CD4-positive, alpha-beta T cell treated with Interleukin-15 for 4 hours (primary cell): Measurements from ENCODE around the gene IL10RA.

Experiments used
- DNase-seq: peaks from one replicate; pipeline ENCODE4 v3.0.0-alpha.2; 2020; ENCODE audit warnings: low spot score

Gene IL10RA

GRCh38 chr11:117992136-117992535 is 5.9 kb downstream of the IL10RA start:
- DNase-seq, result no peak

DNA sequence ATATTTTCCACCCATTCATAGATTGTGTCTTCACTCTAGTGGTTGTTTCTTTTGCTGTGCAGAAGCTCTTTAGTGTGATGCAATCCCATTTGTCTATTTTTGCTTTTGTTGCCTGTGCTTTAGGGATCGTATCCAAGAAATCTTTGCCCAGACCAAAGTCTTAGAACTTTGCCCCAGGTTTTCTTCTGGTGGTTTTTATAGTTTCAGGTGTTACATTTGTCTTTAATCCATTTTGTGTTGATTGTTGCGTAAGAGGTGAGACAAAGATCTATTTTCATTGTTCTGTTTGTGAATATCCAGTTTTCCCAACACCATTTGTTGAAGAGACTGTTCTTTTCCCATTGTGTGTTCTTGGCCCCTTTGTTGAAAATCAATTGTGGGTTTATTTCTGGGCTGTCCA is 6.4 kb downstream of the IL10RA start:
- no peak for DNase-seq

- no peak for DNase-seq
Measured at GRCh38 chr11:117993988-117994745, 8.0 kb downstream of the IL10RA start.

DNA sequence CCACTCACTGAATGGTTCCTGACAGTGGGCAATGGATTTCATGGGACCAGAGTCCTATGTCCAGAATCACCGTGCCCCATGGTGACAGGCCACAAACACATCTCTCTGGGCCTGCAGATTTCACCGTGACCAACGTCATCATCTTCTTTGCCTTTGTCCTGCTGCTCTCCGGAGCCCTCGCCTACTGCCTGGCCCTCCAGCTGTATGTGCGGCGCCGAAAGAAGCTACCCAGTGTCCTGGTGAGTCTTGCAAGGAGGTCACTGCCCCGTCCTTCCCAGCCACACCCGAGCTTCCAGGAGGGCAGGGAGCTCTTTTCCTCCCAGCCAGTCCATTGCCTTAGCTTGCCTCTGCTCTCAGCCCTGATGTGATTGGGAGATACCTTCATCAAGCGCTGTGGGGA is 9.3 kb downstream of the IL10RA start:
- no peak for DNase-seq

DNA sequence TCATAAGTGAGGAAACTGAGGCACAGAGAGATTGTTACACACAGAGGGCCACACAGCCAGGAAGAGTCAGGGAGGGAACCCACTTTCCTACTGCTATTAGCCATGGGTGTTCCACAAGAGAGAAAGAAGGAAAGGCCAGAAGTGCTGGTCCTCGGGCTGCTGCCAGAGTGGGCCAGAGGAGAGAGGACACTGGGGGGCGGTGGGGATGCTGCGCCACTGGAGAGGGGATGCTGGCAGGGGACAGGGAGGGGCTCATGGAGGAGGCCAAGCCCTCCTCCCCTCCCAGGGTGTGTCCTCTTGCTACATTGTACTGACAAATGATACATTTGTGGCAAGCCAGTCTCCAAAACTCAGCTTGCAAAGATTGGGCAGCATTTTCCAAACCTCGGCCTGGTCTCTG is 9.9 kb downstream of the IL10RA start:
- DNase-seq, result no peak

DNA sequence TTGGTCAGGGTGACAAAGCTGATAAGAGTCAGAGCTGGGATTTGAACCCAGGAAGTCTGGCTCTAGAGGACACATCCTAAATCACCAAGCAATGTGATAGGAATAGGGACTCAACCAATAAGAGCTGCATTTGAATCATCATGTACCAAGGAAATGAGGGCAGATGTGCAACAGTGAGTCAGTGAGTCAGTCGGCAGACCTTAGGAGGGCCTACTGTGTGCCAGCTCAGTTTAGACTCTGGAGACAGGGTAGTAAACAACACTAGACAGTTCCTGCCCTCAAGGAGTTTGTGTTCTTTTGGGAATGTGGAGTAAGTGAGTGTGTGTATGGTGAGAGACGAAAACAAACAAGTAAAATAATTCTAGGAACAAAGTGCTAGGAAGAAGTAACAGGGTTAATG is 11.2 kb downstream of the IL10RA start:
- peak; percentile 46 for DNase-seq

DNA sequence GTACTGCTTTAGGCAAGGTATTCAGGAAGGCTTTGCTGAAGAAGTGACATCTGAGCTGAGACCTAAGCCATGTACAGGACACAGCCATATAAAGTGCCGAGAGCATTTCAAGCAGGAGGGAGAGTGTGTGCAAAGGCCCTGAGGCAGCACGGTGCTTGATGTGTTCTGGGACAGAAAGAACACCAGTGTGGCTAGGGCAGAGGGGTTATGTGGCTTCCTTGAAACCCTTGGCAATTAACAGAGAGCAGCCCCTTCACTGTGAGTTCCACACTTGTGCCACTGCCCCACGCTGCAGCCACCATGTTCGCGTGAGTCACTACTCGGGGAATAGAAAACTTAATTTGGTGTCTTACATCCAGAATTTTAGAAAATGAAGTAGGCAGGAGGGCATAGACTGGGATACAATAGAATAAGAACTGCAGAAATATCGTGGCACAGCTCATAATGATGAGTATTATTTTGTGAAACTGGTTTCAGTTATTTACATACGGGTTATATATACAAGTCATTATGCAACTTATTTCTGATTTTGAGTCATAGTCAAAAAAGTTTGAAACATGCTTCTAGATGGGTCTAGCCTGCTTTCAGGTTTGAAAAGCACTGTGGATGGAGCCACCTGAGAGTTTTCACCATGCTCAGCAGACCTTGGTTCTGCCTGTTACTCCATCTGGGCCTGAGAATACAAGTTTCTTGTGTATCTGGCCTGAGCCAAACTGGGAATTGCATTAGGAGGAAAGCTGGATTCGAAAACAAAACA is 11.8 kb downstream of the IL10RA start:
- no peak for DNase-seq

DNA sequence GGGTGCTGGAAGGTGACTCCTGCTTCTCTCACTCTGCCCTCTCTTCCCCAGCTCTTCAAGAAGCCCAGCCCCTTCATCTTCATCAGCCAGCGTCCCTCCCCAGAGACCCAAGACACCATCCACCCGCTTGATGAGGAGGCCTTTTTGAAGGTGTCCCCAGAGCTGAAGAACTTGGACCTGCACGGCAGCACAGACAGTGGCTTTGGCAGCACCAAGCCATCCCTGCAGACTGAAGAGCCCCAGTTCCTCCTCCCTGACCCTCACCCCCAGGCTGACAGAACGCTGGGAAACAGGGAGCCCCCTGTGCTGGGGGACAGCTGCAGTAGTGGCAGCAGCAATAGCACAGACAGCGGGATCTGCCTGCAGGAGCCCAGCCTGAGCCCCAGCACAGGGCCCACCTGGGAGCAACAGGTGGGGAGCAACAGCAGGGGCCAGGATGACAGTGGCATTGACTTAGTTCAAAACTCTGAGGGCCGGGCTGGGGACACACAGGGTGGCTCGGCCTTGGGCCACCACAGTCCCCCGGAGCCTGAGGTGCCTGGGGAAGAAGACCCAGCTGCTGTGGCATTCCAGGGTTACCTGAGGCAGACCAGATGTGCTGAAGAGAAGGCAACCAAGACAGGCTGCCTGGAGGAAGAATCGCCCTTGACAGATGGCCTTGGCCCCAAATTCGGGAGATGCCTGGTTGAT is 12.6 kb downstream of the IL10RA start:
- no peak for DNase-seq

DNA sequence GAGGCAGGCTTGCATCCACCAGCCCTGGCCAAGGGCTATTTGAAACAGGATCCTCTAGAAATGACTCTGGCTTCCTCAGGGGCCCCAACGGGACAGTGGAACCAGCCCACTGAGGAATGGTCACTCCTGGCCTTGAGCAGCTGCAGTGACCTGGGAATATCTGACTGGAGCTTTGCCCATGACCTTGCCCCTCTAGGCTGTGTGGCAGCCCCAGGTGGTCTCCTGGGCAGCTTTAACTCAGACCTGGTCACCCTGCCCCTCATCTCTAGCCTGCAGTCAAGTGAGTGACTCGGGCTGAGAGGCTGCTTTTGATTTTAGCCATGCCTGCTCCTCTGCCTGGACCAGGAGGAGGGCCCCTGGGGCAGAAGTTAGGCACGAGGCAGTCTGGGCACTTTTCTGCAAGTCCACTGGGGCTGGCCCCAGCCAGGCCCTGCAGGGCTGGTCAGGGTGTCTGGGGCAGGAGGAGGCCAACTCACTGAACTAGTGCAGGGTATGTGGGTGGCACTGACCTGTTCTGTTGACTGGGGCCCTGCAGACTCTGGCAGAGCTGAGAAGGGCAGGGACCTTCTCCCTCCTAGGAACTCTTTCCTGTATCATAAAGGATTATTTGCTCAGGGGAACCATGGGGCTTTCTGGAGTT is 13.3 kb downstream of the IL10RA start:
- no peak for DNase-seq

DNA sequence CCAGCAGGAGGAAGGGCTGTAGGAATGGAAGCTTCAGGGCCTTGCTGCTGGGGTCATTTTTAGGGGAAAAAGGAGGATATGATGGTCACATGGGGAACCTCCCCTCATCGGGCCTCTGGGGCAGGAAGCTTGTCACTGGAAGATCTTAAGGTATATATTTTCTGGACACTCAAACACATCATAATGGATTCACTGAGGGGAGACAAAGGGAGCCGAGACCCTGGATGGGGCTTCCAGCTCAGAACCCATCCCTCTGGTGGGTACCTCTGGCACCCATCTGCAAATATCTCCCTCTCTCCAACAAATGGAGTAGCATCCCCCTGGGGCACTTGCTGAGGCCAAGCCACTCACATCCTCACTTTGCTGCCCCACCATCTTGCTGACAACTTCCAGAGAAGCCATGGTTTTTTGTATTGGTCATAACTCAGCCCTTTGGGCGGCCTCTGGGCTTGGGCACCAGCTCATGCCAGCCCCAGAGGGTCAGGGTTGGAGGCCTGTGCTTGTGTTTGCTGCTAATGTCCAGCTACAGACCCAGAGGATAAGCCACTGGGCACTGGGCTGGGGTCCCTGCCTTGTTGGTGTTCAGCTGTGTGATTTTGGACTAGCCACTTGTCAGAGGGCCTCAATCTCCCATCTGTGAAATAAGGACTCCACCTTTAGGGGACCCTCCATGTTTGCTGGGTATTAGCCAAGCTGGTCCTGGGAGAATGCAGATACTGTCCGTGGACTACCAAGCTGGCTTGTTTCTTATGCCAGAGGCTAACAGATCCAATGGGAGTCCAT is 14.1 kb downstream of the IL10RA start:
- DNase-seq, result no peak

DNA sequence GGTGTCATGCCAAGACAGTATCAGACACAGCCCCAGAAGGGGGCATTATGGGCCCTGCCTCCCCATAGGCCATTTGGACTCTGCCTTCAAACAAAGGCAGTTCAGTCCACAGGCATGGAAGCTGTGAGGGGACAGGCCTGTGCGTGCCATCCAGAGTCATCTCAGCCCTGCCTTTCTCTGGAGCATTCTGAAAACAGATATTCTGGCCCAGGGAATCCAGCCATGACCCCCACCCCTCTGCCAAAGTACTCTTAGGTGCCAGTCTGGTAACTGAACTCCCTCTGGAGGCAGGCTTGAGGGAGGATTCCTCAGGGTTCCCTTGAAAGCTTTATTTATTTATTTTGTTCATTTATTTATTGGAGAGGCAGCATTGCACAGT is 14.6 kb downstream of the IL10RA start:
- DNase-seq, result no peak

DNA sequence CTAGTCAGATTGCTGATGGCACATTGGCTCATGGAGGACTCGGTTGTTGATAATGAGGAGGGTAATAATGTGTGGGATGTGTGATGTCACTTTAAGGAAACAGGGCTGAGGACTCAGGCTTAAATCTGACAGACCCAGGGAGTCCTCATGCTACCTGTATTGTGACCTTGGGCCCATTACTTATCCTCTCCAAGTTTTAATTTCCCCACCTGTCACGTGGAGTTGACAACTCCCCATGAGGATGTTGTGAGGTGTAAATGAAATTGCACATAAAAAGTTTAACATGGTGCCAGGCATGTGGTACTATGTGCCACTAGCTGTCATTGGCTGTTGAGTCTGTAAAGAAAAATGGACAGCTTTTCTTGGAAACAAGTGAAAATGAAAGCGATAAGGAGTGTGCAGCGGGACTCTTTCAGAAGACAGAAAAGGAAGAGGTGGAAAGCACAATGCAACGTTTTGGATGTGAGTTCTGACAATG is 15.3 kb downstream of the IL10RA start:
- DNase-seq, result peak; percentile 84

GRCh38 chr11:118002010-118002540 is 15.9 kb downstream of the IL10RA start:
- peak; percentile 93 for DNase-seq

DNA sequence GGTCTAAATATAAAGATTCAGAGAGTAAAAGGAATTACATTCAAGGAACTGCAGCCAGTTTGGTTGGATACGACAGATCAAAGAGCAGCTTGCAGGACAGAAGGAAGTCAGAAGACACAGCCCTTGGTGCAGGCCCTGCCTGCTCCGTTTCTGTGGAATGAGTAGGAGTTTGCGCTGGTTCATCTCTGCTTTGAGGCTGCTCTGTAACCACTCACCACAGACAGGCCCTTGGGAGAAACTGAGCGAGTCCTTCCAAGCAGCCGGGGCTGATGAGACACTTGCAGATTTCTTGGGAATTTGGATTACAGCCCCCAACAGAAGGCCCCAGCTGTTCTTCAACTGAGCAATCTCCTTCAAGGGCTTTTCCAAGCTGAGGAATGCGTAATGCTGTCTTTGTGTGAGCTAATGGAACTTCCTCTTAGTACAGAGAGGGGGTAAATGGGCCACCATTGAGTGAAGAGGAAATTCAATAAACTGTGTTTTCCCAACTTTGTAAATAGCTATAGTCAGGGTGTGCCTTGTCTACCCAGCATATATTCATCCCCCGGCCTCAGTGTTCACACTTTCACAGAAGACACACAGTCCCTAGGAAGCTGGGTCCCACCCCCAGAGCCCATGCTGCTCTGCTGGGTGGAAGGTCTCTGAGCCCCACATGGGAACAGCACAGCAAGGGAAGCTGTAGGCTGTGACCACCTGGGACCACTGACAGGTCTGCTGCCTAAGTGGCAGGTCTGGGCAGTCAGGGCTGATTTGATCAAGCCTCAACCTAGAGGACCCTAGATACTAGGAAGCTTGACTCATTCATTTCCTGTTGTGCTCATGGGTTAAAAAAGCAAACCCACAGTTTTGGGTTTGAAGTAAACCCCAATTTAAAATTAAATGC is 16.6 kb downstream of the IL10RA start:
- DNase-seq, result peak; percentile 86

- peak; percentile 57 for DNase-seq
Measured at GRCh38 chr11:118003456-118003855, 17.3 kb downstream of the IL10RA start.

DNA sequence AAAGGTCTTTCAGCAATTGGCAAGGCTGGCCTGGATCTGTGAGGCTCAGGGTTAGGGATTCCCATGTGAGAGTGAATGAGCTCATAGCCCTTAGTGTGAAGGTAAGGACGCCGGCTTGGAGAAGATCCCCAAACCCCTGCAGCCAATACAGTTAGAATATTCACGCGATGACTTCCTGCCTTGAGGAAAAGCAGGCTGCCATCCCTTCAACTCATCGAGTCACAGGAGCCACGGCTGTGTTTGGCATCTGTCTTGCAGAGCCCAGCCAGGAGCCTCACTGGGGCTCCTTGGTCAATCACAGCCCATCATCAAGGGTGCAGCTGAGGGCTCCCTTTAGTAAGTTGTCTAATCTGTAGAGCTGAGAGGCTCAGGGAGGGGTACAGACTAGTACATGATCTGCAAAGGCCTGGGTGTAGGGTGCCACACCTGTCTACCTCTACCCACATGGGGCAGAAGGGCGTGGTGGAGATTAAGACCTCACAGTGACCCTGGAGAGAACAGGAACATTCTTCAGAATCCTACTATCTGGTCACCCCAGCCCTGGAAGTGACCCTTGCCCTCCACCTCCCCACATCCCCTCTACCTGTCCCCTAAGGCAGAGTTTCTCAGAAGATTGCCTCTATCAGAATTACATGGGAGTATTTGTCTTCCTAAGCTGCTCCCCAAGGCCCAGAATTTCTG is 18.5 kb downstream of the IL10RA start:
- no peak for DNase-seq

DNA sequence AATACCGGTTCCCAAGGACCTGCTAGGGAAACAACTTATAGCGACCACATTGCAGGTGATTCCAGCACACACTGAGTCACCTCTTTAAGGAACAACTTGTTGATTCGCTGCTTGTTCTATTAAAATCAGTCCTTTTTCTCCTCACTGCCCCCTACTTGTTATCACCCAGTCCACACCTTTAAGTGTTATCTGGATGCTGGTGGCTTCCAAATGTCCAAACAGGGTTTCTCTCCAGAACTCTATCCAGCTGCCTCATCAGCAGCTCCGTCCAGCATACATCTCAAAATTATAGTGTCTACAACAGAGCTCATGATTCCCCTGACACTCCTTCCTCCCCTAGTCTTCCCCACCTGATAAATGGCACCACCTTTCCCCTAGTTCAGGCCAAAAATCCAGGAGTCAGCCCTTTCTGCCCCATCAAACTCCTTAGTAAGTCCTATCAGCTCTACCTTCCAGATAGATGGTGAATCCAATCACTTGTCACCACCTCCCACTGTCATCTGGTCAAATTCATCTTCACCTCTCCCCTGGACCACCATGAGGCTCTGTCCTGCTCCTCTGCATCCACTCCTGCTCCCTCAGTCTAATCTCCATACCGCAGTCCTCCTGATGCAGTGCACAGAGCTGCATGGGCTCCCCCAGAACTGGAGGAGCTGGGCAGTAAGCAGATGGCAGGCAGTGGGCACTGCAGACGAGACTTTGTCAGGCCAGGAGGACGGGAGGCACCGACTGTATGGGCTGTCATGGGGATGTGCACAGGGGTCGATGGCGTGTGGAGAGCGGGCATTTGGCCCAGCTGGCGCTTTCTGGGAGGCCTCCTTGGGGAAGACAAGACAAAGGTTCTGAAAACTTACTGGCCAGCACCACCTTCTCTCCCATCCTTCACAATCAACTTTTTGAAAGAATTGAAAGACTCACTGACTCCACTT is 19.3 kb downstream of the IL10RA start:
- DNase-seq, result no peak

GRCh38 chr11:118006153-118006534 is 19.9 kb downstream of the IL10RA start:
- no peak for DNase-seq

GRCh38 chr11:118007040-118007439 is 20.8 kb downstream of the IL10RA start:
- DNase-seq, result no peak
